K562 (cell line): Measurements from ENCODE around the gene CUEDC2. TPM values are rescaled to one million over a fixed set of nuclear protein-coding genes. Genes with fewer than 3 reads are reported as not detected.

Experiments used
- ATAC-seq: fragments of 200-7000 bp; cut with Tn5 transposase; 3 replicates; pipeline ENCODE4 v1.9.1; 2020; ENCODE audit warnings: moderate library complexity
- BruUV-seq: library from RNA; stranded (reverse); fragments of 400-500 nt; replicated peaks from 2 replicates; lab custom pipeline; 2021; lab: Mats Ljungman, UMichigan
- CTCF ChIA-PET: fragments of 300-600 bp; formaldehyde crosslinking; extraction: SDS; loops from one replicate; lab custom pipeline; 2021; ENCODE audit warnings: low intra/inter-chr PET ratio; lab: Yijun Ruan, JAX
- POLR2A ChIA-PET: fragments of 300-600, 350-650 bp; sonication (Branson Sonifier 250); formaldehyde crosslinking; extraction: SDS; loops from one replicate; lab custom pipeline; 2021; ENCODE audit warnings: antibody characterized with exemption, inconsistent platforms; lab: Yijun Ruan, JAX
- DNase-seq, 4 experiments: peaks; one replicate each; pipeline versions ENCODE4 v3.0.0 to v3.0.0-alpha.2; 2011 to 2018; ENCODE audit warnings: low spot score in 3 of 4, mixed read lengths in 3 of 4; ENCODE audit errors: extremely low read depth in 1 of 4
- FAIRE-seq: peaks from 2 replicates; lab custom pipeline; 2011; peaks lifted over from hg19 to GRCh38; lab: Jason Lieb, UNC
- H2AFZ ChIP-seq: 2 replicates; pipeline ENCODE4 v1.6.0; 2011; ENCODE audit warnings: low read depth, low read length, control low read depth, inconsistent platforms
- H3K27ac ChIP-seq: fragments of 200-600 bp; 3 replicates; pipeline ENCODE4 v1.8.0; 2011; ENCODE audit warnings: low read depth, mild to moderate bottlenecking, control low read depth, inconsistent platforms, low read length, moderate library complexity, mixed read lengths; ENCODE audit errors: extremely low read depth
- H3K27me3 ChIP-seq, 2 experiments: fragments of 300-600 bp in 1 of 2; 2 replicates in 1 of 2; 3 replicates in 1 of 2; pipeline versions ENCODE4 v1.6.0 to v1.8.0; 2011; ENCODE audit warnings: inconsistent platforms in 2 of 2, low read length in 2 of 2, mild to moderate bottlenecking in 1 of 2, mixed read lengths in 1 of 2, moderate library complexity in 1 of 2; ENCODE audit not compliant: control insufficient read depth in 2 of 2, insufficient read depth in 2 of 2
- H3K36me3 ChIP-seq: fragments of 300-600 bp; 3 replicates; pipeline ENCODE4 v1.8.0; 2011; ENCODE audit warnings: mild to moderate bottlenecking, low read length, inconsistent platforms; ENCODE audit not compliant: control insufficient read depth, insufficient read depth
- H3K4me1 ChIP-seq, 2 experiments: fragments of 200-600 bp in 1 of 2; replicated peaks in 1 of 2; 2 replicates in 1 of 2; 3 replicates in 1 of 2; pipeline versions ENCODE4 v1.5.1 to v1.8.0; 2011; ENCODE audit warnings: inconsistent platforms in 2 of 2, low read length in 2 of 2, mild to moderate bottlenecking in 1 of 2, mixed read lengths in 1 of 2, moderate library complexity in 1 of 2; ENCODE audit not compliant: control insufficient read depth in 2 of 2, insufficient read depth in 2 of 2
- H3K4me2 ChIP-seq: 2 replicates; pipeline ENCODE4 v1.6.1; 2011; ENCODE audit warnings: low read length, control low read depth, inconsistent platforms, mixed read lengths; ENCODE audit not compliant: insufficient read depth
- H3K4me3 ChIP-seq: fragments of 200-600 bp; sonication (generic), shearing (Covaris generic); 2 replicates; pipeline ENCODE4 v1.5.1; 2016; ENCODE audit warnings: control low read depth, inconsistent platforms
- H3K79me2 ChIP-seq: fragments of 200-600 bp; 3 replicates; pipeline ENCODE4 v1.8.0; 2011; ENCODE audit warnings: low read length, inconsistent platforms; ENCODE audit not compliant: control insufficient read depth, insufficient read depth
- H3K9ac ChIP-seq, 2 experiments: 2 replicates each; pipeline versions ENCODE4 v1.6.0 to v1.6.1; 2011; ENCODE audit warnings: low read depth in 2 of 2, low read length in 2 of 2, control low read depth in 1 of 2, inconsistent platforms in 1 of 2, mild to moderate bottlenecking in 1 of 2, mixed read lengths in 1 of 2; ENCODE audit not compliant: insufficient read depth in 1 of 2
- H3K9me1 ChIP-seq: one replicate; pipeline ENCODE4 v1.6.0; 2011; ENCODE audit warnings: inconsistent platforms, mild to moderate bottlenecking, low read length, moderate library complexity; ENCODE audit not compliant: control insufficient read depth, insufficient read depth
- H3K9me3 ChIP-seq: replicated peaks from 2 replicates; pipeline ENCODE4 v1.5.1; 2011; ENCODE audit warnings: low read depth, low read length, inconsistent platforms; ENCODE audit not compliant: control insufficient read depth, insufficient read depth
- H4K20me1 ChIP-seq: replicated peaks from 2 replicates; pipeline ENCODE4 v1.6.1; 2011; ENCODE audit warnings: low read length, inconsistent platforms, mixed read lengths; ENCODE audit not compliant: control insufficient read depth, insufficient read depth
- BDP1 ChIP-seq: IDR thresholded peaks from 3 replicates; pipeline ENCODE4 v1.6.1; 2011; ENCODE audit not compliant: insufficient read length, insufficient read depth
- GATA2 ChIP-seq: sonication (generic); formaldehyde crosslinking; IDR thresholded peaks from 2 replicates; pipeline ENCODE4 v1.4.0; 2020; ENCODE audit warnings: mild to moderate bottlenecking, missing genetic modification reagents
- LARP7 ChIP-seq: fragments of 450-650 bp; IDR thresholded peaks from 2 replicates; pipeline ENCODE4 v1.6.1; 2016
- POLR2G ChIP-seq: fragments of 200-400 bp; formaldehyde crosslinking; IDR thresholded peaks from 2 replicates; pipeline ENCODE4 v1.6.1; 2017; ENCODE audit warnings: low read depth, mild to moderate bottlenecking, antibody characterized with exemption, low read length, moderate library complexity
- RBBP5 ChIP-seq: fragments of 200-600 bp; sonication (generic); IDR thresholded peaks from 2 replicates; pipeline ENCODE4 v1.6.1; 2012; ENCODE audit warnings: borderline replicate concordance, mild to moderate bottlenecking, low read length, control low read depth, inconsistent platforms; ENCODE audit not compliant: insufficient read depth, poor library complexity, severe bottlenecking
- RFX1 ChIP-seq: fragments of 450-650 bp; IDR thresholded peaks from 2 replicates; pipeline ENCODE4 v1.6.1; 2016; ENCODE audit warnings: mild to moderate bottlenecking, moderate library complexity
- TARDBP ChIP-seq: fragments of 450-650 bp; IDR thresholded peaks from 2 replicates; pipeline ENCODE4 v1.6.1; 2016
- TOE1 ChIP-seq, 2 experiments: fragments of 450-650 bp in 1 of 2; sonication (generic) in 1 of 2; formaldehyde crosslinking in 1 of 2; IDR thresholded peaks; 2 replicates each; pipeline versions ENCODE4 v1.7.1 to v1.8.0; 2016 to 2022; ENCODE audit warnings: borderline replicate concordance in 2 of 2, mild to moderate bottlenecking in 2 of 2, antibody characterized with exemption in 1 of 2, inconsistent platforms in 1 of 2, low read depth in 1 of 2, missing genetic modification reagents in 1 of 2, moderate library complexity in 1 of 2
- ZC3H4 ChIP-seq: sonication (generic); formaldehyde crosslinking; IDR thresholded peaks from 2 replicates; pipeline ENCODE4 v1.9.0; 2021; ENCODE audit warnings: missing genetic modification reagents, borderline replicate concordance
- ZFPM2 ChIP-seq: fragments of 250-450 bp; sonication (Bioruptor Pico); IDR thresholded peaks from 2 replicates; pipeline ENCODE4 v1.5.1; 2022; ENCODE audit warnings: mild to moderate bottlenecking
- ZNF778 ChIP-seq: fragments of 450-650 bp; formaldehyde crosslinking; IDR thresholded peaks from 2 replicates; pipeline ENCODE4 v1.4.0; 2020; ENCODE audit warnings: mild to moderate bottlenecking, moderate library complexity
- WGBS: fragments of 100-300 bp; shearing (Covaris generic); methylation state at CpG from one replicate; pipeline ENCODE4 v1.1.6; 2016; ENCODE audit warnings: low coverage, mixed read lengths; ENCODE audit not compliant: insufficient coverage; ENCODE audit errors: missing lambda C conversion rate; 5-methylcytosine and 5-hydroxymethylcytosine counted together
- in situ Hi-C: fragments of 300-500 bp; cut with MboI; formaldehyde crosslinking; loops from 4 replicates; pipeline ENCODE4 v1.15.0; 2018; ENCODE audit warnings: inconsistent platforms, mixed read lengths
- intact Hi-C: fragments of 100-400 bp; cut with micrococcal nuclease; formaldehyde crosslinking; loops from 2 replicates; pipeline ENCODE4 v1.14.2; 2022
- polyA plus RNA-seq, 8 experiments: library from polyadenylated mRNA; depleted of rRNA in 4 of 8; stranded (reverse) in 5 of 8; unstranded in 3 of 8; fragments of >200 nt; fragmentation: Nextera tagmentation in 2 of 8; fragmentation: Illumina TruSeq in 1 of 8; extraction: Ambion mirVana in 2 of 8; extraction: Trizol in 1 of 8; gene quantifications; 2 replicates each; pipeline versions ENCODE4 v1.2.1 to v1.2.3, GENCODE V29; 2011 to 2014; ENCODE audit warnings: inconsistent platforms in 1 of 8, missing spikeins in 1 of 8
- total RNA-seq, 7 experiments: library from RNA; depleted of rRNA in 6 of 7; stranded (reverse); fragments of >200 nt in 6 of 7; fragmentation: Illumina TruSeq in 2 of 7; extraction: Trizol in 2 of 7; gene quantifications; 2 replicates each; pipeline versions ENCODE4 v1.2.1 to v1.2.3, GENCODE V29; 2011 to 2021; ENCODE audit warnings: low replicate concordance in 1 of 7
- TF ChIP-seq, protein P1 (sequence below): fragments of 250-450 bp; sonication (Bioruptor Pico); IDR thresholded peaks from 2 replicates; pipeline ENCODE4 v1.8.0; 2022; ENCODE audit warnings: moderate library complexity, mild to moderate bottlenecking, inconsistent platforms
- TF ChIP-seq, protein P2 (sequence below): fragments of 250-450 bp; sonication (Bioruptor Pico); IDR thresholded peaks from 2 replicates; pipeline ENCODE4 v1.5.0; 2021; ENCODE audit warnings: mild to moderate bottlenecking, moderate library complexity
- TF ChIP-seq, protein P3 (sequence below), 2 experiments: fragments of 450-650 bp; conservative IDR thresholded peaks; 2 replicates each; pipeline ENCODE4 v1.6.1; 2017; ENCODE audit warnings: mild to moderate bottlenecking in 2 of 2, moderate library complexity in 2 of 2

Gene CUEDC2
- total and polyA plus RNA-seq, 9 of the 15 experiments (the other 6 are each of a cell fraction or from before 2014, with no cell fraction given): 8.5 to 48.9 (median 27.4) TPM

DNA sequence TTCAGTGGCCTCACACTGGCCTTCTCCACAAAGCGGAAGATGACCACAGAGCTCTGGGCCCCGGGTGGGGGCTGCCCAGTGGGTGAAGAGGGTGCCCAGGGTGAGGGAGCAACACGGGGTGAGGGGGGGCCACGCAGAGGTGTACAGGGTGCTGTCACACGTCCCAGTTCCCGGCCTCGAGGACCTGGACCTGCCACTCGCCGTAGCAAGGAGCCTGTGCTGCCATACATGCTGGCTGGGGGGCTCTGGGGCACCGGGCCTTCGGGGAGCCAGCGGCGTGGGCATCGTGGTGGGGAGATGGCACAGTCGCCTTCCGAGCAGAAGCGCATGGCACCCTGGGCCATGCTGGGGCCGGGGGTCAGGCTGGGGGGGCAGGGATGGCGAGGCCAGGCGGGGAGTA is 15.7 kb downstream of the CUEDC2 start (continued):
- TF ChIP-seq RBBP5 (no peak), LARP7 (no peak), TOE1 (IDR thresholded peaks at IDR 0.05; ENCODE audit: borderline replicate concordance) (no peak), TOE1 (CRISPR knock-in tag; IDR thresholded peaks at IDR 0.05; ENCODE audit: borderline replicate concordance, low read depth) (no peak), ZFPM2 (CRISPR knock-in tag) (no peak), TARDBP (no peak), ZC3H4 (CRISPR knock-in tag) (no peak), ZNF778 (CRISPR knock-in tag) (no peak)
- TF ChIP-seq, protein P1, sequence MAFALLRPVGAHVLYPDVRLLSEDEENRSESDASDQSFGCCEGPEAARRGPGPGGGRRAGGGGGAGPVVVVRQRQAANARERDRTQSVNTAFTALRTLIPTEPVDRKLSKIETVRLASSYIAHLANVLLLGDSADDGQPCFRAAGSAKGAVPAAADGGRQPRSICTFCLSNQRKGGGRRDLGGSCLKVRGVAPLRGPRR (CRISPR knock-in tag): no peak

DNA sequence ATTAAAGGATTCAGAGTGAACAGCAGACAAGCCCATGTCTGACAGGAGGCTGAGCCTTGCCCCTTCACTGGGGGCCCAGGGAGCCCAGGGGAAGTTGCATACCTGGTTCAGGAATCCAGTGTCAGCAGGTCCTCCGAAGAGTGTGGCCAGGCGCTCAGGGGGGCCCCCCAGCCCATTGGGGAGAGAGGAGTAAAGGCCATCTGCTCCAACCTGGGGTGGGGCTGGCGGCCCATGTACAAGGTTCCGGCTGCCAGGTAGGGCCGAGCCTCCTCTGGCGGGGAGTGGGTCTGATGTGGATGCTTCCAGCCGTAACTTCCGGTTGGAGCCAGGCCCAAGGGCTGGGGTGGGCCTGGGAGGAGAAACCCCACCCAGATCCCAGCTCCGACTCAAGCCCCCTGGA is 16.1 kb downstream of the CUEDC2 start:
- intact Hi-C loops (no loop called here), in situ Hi-C loops (no loop called here)
- CTCF ChIA-PET: no interaction called here
- POLR2A ChIA-PET: no interaction called here
- DNase-seq (no peak), FAIRE-seq (no peak), ATAC-seq (no peak)
- no CpG with 5 or more reads among the region's 9 CpGs for WGBS
- Histone ChIP-seq H3K36me3 (no peaks in the 10 kb centered on the region), H3K4me2 (no peak overlapping the region), H2AFZ (no peak overlapping the region), H3K9ac (peak overlapping the region in 1 of 2 experiments; percentile 52; a peak in 1 of 4 replicates), H3K4me3 (no peak overlapping the region), H3K4me1 (peaks cover 2 to 37% of the 10 kb centered on the region in 2 experiments; a peak in 3 of 5 replicates), H3K79me2 (peaks cover 3% of the 10 kb centered on the region), H4K20me1 (no peaks in the 10 kb centered on the region), H3K27ac (no peak overlapping the region), H3K27me3 (peaks cover 1 to 16% of the 10 kb centered on the region in 2 experiments; a peak in 3 of 5 replicates), H3K9me1 (no peaks in the 10 kb centered on the region), H3K9me3 (no peaks in the 10 kb centered on the region)
- no TSS peak for BruUV-seq
- TF ChIP-seq, protein P2, sequence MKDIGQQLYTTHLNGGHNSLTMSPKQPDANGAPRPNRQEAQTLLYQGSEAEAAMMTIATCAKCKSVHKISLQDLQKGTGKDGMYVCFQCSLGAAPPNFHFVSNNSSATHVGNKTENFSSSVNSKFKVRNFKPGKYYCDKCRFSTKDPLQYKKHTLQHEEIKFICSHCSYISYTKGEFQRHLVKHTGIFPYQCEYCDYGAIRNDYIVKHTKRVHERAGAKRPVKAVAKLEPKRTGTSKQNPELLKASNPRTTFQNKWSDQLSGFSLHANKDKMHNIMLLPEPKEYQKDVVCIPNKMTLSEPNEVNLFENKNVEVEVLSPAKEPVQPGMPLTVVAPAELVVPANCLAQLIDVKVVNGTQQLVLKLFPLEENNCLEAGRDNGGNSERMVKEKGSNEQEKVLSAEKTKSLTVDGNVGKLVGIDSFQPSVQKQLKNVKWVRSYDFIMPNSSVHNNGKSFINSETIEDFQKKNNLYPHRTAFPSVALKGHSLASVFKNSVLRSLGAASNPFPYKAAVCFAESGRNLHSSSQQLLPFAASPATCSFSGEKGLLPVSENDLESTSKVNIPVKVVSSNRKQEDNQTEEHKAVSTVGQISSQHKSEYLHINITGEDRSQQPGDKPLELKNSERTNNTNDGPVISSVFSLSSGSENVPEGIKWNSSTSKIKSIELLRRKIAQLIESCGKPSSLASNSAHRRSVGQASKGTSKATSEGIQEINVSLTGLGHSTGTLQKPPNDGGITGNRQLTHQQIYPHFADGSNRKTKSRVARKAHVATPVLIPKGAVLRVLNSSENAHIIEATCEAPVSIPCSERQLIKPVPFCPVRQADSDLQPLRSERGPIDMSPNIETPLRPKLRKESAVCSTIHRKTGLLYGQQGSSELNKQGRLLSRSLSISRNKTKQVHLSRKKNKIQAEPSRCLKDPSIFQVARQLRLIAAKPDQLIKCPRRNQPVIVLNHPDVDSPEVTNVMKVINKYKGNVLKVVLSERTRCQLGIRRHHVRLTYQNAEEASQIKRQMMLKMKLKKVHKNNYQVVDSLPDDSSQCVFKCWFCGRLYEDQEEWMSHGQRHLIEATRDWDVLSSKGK (CRISPR knock-in tag): no peak
- TF ChIP-seq BDP1 (no peak), RFX1 (no peak), GATA2 (CRISPR knock-in tag) (no peak), POLR2G (no peak), LARP7 (no peak)
- TF ChIP-seq, protein P3, sequence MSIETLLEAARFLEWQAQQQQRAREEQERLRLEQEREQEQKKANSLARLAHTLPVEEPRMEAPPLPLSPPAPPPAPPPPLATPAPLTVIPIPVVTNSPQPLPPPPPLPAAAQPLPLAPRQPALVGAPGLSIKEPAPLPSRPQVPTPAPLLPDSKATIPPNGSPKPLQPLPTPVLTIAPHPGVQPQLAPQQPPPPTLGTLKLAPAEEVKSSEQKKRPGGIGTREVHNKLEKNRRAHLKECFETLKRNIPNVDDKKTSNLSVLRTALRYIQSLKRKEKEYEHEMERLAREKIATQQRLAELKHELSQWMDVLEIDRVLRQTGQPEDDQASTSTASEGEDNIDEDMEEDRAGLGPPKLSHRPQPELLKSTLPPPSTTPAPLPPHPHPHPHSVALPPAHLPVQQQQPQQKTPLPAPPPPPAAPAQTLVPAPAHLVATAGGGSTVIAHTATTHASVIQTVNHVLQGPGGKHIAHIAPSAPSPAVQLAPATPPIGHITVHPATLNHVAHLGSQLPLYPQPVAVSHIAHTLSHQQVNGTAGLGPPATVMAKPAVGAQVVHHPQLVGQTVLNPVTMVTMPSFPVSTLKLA (conservative IDR thresholded peaks at IDR 0.05): no peak
